ENCODE data around the gene MAP2K4.

DNA sequence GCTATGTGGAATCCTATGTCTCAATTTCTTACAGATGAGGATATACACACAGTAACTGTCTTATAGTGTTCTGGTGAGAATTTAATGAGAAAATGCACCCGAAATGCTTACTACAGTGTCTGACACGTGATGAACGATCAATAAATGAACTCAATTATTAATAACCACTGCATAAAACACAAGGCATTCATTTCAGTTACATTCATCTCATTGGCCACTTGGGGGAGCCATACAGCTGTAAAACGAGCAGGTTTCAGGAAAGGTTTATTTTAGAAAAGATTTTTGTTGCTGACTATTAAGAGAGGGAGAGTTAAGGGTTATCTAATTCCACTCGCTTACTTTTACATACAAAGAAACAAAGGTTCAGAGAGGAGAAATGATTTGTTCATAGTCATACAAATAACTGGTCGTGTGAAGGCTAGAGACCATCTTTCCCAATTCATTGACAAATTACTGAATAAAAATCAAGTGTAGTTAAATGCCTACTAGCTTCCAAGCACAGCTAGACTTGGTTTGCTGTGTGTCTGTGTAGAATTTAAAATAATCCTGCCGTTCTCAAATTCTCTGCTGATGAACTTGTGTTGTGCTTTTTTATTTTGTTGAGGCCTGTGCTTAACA, 160.1 kb downstream of the MAP2K4 start:
- no peak for TF ChIP-seq ZNF414 (CRISPR knock-in tag; IDR thresholded peaks at IDR 0.05)
- TF ChIP-seq ZNF274 (CRISPR knock-in tag; IDR thresholded peaks at IDR 0.05), result no peak
